Ascending aorta (tissue), 2 donors: ENCODE data around the gene TSPAN18. TPM values are rescaled to one million over a fixed set of nuclear protein-coding genes. Genes with fewer than 3 reads are reported as not detected.

ENCODE experiments used
- DNase-seq, 2 donors: peaks; one replicate each; pipeline ENCODE4 v3.0.0-alpha.2; 2019; ENCODE audit warnings: low spot score in 2 of 2
- H3K27ac ChIP-seq, 2 donors: fragments of 200-600 bp; sonication (generic); one replicate each; pipeline ENCODE4 v1.5.1; 2016 to 2017; ENCODE audit warnings: mild to moderate bottlenecking in 1 of 2
- H3K27me3 ChIP-seq: fragments of 200-600 bp; sonication (generic); one replicate; pipeline ENCODE4 v1.5.1; 2017
- H3K36me3 ChIP-seq, 2 donors: fragments of 200-600 bp; sonication (generic); one replicate each; pipeline ENCODE4 v1.5.1; 2016
- H3K4me1 ChIP-seq, 2 donors: fragments of 200-600 bp; sonication (generic); one replicate each; pipeline ENCODE4 v1.5.1; 2016 to 2017; ENCODE audit warnings: mild to moderate bottlenecking in 1 of 2
- H3K4me3 ChIP-seq, 2 donors: fragments of 200-600 bp; sonication (generic); one replicate each; pipeline ENCODE4 v1.5.1; 2016 to 2017; ENCODE audit warnings: mild to moderate bottlenecking in 1 of 2
- H3K9me3 ChIP-seq, 2 donors: fragments of 200-600 bp; sonication (generic); one replicate each; pipeline ENCODE4 v1.5.1; 2016
- CTCF ChIP-seq, 3 experiments: fragments of 200-600 bp in 2 of 3; fragments of 450-650 bp in 1 of 3; sonication (generic) in 2 of 3; IDR thresholded peaks; one replicate each; pipeline ENCODE4 v1.5.1; 2016 to 2019; ENCODE audit warnings: antibody characterized with exemption in 3 of 3, mild to moderate bottlenecking in 1 of 3, moderate library complexity in 1 of 3
- intact Hi-C: fragments of 100-400 bp; cut with DNase I; formaldehyde crosslinking; loops from one replicate; pipeline ENCODE4 v1.15.1; 2023
- total RNA-seq: library from RNA; depleted of rRNA; stranded (reverse); fragments of >200 nt; gene quantifications from one replicate; pipeline ENCODE4 v1.1.0, GENCODE V29; 2016

Gene TSPAN18
- total RNA-seq, 1 donor from 2014 or later, result 21.3 TPM

GRCh38 chr11:44899959-44900358, 173.2 kb downstream of the TSPAN18 start:
- H3K27ac ChIP-seq, result no peak overlapping the region
- H3K9me3 ChIP-seq, result no peaks in the 10 kb centered on the region
- H3K27me3 ChIP-seq, result no peaks in the 10 kb centered on the region
- no peak for DNase-seq
- intact Hi-C loops, result no loop called here
- H3K36me3 ChIP-seq, result no peaks in the 10 kb centered on the region
- no peak overlapping the region for H3K4me3 ChIP-seq
- no peak for TF ChIP-seq CTCF (IDR thresholded peaks at IDR 0.05)
- H3K4me1 ChIP-seq, result no peaks in the 10 kb centered on the region

- H3K27me3 ChIP-seq, result no peaks in the 10 kb centered on the region
- DNase-seq, result no peak
- no peaks in the 10 kb centered on the region for H3K9me3 ChIP-seq
- no peak for TF ChIP-seq CTCF (IDR thresholded peaks at IDR 0.05)
- H3K36me3 ChIP-seq, result no peaks in the 10 kb centered on the region
- no peaks in the 10 kb centered on the region for H3K4me1 ChIP-seq
- no peak overlapping the region for H3K4me3 ChIP-seq
- intact Hi-C loops, result no loop called here
- H3K27ac ChIP-seq, result no peak overlapping the region
Measured at GRCh38 chr11:44901120-44901633, 174.4 kb downstream of the TSPAN18 start.

- no peak overlapping the region for H3K27ac ChIP-seq
- H3K36me3 ChIP-seq, result no peaks in the 10 kb centered on the region
- H3K4me1 ChIP-seq, result no peaks in the 10 kb centered on the region
- no peak for DNase-seq
- no peak for TF ChIP-seq CTCF (IDR thresholded peaks at IDR 0.05)
- no peaks in the 10 kb centered on the region for H3K27me3 ChIP-seq
- intact Hi-C loops, result no loop called here
- H3K9me3 ChIP-seq, result no peaks in the 10 kb centered on the region
- no peak overlapping the region for H3K4me3 ChIP-seq
Measured at GRCh38 chr11:44901786-44902185, 175.0 kb downstream of the TSPAN18 start.

GRCh38 chr11:44903035-44903434, 176.3 kb downstream of the TSPAN18 start:
- TF ChIP-seq CTCF (IDR thresholded peaks at IDR 0.05), result no peak
- Histone ChIP-seq H3K4me1 (no peaks in the 10 kb centered on the region), H3K27me3 (no peaks in the 10 kb centered on the region), H3K4me3 (no peak overlapping the region), H3K36me3 (no peaks in the 10 kb centered on the region), H3K9me3 (no peaks in the 10 kb centered on the region), H3K27ac (no peak overlapping the region)
- intact Hi-C loops, result no loop called here
- no peak for DNase-seq

- Histone ChIP-seq H3K27ac (no peak overlapping the region), H3K4me3 (no peak overlapping the region), H3K27me3 (no peaks in the 10 kb centered on the region), H3K36me3 (no peaks in the 10 kb centered on the region), H3K9me3 (no peaks in the 10 kb centered on the region), H3K4me1 (no peaks in the 10 kb centered on the region)
- intact Hi-C loops, result no loop called here
- TF ChIP-seq CTCF (IDR thresholded peaks at IDR 0.05), result no peak
- no peak for DNase-seq
Measured at GRCh38 chr11:44903518-44903917, 176.8 kb downstream of the TSPAN18 start.
